EH (cell line): ENCODE data around the gene RNH1.
A peak's percentile ranks its signal among the peaks of the same experiment; 100 is the strongest.

Experiments
- DNase-seq: peaks from one replicate; pipeline ENCODE4 v3.0.0-alpha.2; 2015; ENCODE audit warnings: low read depth

The RNH1 gene

DNA sequence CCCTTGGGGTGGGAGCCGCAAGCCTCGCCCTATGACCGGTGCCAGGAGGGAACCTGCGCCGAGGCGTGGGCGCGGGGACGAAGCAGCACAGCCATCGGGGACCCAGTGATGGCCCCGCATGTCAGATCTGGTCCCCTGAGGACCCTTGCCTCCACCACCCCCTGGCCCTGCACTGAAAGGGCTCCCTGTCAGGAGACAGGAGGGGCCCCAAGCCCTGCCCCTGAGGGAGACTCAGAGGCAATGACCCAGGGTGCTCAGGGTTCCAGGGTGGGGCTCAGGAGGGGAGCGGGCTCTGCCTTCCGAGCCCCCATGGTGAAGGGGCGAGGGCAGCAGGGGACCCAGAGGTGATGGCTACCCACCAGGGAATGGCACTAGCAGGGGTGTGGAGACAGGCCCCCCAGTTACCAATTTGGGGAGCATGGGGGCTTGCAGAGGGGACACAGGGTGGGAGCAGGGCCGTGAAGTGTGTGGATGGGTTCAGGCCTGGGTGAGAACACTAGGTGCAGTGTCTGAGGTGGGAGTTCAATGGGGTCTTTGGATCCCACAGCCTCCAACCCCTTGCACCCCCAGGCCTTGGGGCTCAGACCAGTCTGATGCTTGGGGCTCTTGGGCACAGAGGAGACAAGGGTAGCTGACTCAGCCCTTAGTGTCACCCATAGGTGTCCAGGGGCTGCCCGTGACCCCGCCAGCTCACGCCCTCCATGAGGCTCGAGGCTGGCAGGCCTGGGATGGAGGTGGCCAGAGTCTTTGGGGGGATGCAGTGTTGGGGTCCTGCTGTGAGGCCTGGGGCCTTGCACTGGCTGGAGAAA, 30.8 kb upstream of the RNH1 start:
- DNase-seq = no peak

DNA sequence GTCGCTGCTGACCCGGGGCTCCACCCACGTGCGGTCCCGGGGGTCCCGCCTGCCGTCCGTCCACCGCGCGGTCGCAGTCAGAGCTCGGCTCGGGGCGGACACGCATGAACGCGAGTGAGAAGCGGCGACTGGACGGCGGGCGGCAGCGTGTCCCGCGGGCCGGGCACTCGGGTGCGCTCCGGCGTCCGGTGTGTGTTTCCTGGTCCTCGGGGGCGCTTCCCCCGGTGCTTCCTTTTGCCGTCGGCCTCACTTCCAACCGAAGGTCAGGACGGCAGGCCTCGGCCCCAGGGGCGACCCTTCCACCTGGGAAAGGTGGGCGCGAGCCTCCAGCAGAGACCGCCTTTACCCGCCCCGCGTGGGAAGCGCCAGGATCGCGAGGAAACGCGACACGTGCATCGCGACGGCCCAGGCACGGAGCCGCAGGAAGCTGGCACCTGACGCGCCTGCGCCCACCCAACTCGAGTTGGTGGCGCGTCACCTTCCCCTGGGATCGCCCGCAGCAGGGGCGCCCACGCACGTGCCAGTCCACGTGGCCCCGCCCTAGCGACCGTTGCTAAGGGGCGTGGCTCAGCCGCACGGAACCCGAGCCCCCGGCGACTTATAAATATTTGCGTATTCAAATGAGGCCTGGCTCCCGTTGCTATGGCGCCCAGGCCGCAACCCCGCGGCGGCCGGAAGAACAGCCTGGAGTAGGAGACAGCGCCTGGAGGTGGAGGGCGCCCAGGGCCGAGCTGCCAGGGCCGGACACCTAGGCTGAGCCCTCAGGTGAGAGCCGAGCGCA, 30.0 kb upstream of the RNH1 start, which contains the start of gene LRRC56:
Gene LRRC56, plus strand, starts transcription at position 687 of the 781 bp plus-strand sequence. CDS start 3,158 bp downstream, outside the sequence.
- DNase-seq = peak; percentile 90

DNA sequence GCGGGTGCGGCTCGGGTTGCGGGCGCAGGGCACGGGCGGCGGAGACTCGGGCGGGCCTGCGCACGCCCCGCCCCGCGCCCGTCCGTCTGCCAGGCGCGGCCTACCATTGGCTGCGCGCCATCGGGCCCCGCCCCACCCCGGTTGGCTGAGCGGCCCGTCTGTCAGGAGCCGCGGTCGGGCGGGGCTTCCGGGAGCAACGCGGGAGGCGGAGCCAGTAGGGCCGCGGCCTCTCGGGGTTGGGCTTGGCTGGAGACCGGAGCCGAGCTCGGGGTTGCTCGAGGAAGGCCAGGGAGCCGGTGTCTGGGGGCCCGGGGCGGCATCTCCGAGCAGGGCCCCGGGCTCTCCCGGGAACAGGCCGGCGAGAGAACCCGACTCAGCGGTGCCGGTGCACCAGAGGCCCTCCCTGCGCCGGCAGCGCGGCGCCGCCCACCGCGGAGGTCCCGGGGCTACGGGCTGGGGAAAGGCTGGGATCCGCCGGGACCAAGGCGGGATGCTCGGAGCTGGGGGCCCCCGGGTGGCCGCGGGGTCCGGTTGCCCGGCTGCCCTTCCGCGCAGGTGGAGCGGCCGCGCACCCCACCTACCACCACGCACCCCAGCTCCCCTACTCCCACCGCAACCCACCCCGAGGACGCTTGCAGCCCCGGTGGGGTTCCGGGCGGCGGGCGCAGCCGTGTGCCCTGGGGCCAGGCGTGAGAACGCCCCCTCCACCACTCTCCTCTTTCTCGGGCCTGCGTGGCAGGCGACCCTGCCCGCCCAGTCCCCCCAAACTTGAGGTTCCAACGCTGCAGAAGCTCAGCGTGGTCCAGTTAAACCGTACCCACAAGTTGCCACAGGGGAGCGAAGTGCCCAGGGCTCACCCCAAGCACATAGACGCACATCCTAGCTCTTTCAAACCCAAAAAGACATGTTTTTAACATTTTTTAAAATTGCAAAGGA, 28.7 kb upstream of the RNH1 start, which contains the start of gene HRAS:
Gene HRAS, minus strand, starts transcription at position 58 of the 936 bp plus-strand sequence.
- DNase-seq = peak; percentile 92

DNA sequence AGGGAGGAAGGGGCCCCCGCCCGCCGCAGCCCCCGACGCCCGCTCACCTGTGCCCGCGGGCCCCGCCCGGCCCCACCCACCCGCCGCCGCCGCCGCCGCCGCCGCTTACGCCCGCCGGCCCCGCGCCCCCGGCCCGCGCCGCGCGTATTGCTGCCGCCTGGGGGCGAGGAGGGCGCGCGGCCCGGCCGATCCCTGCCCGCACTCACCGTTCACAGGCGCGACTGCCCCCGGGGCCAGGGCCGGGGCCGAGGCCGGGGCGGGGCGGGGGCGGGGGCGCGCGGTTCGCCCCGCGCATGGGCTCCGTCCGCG, 28.1 kb upstream of the RNH1 start:
- DNase-seq = no peak

DNA sequence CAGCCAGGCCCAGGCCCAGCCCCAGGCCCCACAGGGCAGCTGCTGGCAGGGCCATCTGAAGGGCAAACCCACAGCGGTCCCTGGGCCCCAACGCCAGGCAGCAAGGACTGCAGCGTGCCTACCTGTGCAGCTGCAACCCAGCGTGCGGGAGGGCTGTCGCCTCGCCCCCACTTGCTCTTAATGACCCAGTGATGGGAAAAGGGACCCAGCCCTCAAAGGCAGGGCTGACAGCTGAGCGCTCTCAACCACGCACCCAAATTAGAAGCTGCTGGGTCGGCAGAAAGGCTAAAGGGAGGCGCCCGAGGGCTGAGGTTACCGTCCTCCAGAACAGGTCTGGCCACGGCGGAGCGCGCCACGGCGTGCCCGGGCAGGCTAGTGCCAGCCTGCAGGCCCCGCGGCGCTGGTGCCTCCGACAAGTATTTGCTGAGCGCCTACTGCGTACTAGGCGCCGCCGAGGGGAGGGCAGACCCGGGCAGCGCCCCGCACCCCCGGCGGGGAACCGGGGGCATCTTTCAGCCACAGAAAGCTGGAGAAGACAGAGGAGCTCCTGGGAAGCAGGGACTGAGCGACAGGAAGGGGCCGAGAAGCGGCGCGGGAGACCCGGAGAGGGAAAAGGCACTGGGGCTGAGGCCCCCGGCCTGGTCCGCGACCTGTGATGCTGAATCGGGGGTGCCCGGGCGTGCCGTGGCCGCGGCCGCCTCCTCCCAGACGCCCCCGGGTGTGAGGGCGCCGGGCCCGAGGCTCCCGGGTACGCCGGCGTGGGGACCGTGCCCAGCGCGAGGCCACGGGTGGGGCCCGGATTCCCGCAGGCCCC, 27.6 kb upstream of the RNH1 start:
- peak; percentile 23 for DNase-seq

DNA sequence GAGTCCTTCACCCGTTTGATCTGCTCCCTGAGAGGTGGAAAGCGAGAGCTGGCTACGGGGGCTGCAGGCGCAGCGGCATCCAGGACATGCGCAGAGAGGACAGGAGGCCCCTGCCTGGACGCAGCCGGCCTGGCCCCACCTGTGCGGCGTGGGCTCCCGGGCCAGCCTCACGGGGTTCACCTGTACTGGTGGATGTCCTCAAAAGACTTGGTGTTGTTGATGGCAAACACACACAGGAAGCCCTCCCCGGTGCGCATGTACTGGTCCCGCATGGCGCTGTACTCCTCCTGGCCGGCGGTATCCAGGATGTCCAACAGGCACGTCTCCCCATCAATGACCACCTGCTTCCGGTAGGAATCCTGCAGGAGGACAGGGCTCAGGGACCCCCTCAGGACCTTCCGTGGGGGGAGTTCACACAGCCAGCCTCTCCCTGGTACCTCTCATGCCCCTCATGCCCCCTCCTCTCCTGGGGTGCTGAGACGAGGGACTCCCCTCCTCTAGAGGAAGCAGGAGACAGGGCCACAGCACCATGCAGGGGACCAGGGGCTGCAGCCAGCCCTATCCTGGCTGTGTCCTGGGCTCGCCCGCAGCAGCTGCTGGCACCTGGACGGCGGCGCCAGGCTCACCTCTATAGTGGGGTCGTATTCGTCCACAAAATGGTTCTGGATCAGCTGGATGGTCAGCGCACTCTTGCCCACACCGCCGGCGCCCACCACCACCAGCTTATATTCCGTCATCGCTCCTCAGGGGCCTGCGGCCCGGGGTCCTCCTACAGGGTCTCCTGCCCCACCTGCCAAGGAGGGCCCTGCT, 26.7 kb upstream of the RNH1 start:
- no peak for DNase-seq

DNA sequence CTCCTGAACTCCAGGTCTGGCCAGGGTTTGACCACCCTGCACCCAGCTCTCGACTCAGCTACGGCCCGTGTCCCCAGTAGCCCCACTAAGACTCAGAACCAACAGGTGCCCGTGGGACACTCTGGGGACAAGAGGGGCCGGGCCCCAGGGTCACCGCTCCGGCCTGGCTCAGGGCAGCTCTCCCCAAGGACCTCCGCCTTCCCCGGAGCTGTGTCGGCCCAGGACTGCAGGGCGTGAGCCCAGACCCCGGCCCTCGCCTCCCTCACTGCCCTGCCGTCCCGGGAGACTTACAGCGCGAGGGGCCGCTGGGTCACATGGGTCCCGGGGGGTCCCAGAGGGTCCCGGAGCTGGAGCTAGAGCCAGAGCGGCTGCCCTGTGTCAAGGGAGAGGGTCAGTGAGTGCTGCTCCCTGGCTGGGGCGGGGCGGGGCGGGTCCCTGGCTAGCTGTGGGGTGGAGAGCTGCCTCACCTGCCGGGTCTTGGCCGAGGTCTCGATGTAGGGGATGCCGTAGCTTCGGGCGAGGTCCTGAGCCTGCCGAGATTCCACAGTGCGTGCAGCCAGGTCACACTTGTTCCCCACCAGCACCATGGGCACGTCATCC, 26.0 kb upstream of the RNH1 start:
- DNase-seq = no peak

DNA sequence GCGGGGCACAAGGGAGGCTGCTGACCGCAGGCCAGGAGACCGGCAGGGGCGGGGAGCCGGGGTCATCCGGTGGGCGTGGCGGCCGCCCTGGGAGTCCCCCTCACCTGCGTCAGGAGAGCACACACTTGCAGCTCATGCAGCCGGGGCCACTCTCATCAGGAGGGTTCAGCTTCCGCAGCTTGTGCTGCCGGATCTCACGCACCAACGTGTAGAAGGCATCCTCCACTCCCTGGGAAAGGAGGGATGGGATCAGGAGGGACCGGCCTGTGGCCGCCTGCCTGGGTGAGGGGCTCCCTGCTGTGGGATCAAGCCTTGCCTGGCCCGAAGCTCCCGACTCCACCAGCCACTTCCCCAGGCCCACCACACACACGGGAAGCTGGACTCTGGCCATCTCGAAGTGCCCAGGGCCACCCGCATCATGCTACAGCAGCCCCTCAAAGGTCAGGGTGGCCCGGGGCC, 25.5 kb upstream of the RNH1 start:
- no peak for DNase-seq

DNA sequence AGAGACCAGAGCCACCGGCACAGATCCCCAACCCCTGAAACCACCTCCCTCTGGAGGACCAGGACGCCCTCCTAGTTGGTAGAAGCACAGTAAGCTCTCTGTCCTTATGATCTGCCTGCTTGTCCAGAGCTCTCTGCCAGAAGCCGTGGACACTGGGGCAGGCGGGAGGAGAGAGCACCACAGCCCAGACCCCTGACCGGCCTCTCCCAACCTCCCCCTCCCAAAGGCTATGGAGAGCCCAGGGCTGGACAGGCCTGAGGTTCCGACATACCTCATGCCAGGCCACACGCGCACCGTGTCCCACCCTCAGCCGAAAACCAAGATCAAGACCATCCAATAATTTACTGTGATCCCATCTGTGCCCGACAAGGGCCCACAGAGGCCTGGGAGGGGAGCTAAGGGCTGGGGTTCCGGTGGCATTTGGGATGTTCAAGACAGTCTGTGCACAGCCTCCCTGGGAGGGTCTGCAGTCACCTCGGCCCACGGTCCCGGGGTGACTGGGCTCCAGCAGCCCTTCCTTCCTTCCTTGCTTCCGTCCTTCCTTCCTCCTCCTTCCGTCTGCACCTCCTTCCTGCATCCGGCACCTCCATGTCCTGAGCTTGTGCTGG, 25.0 kb upstream of the RNH1 start:
- no peak for DNase-seq

DNA sequence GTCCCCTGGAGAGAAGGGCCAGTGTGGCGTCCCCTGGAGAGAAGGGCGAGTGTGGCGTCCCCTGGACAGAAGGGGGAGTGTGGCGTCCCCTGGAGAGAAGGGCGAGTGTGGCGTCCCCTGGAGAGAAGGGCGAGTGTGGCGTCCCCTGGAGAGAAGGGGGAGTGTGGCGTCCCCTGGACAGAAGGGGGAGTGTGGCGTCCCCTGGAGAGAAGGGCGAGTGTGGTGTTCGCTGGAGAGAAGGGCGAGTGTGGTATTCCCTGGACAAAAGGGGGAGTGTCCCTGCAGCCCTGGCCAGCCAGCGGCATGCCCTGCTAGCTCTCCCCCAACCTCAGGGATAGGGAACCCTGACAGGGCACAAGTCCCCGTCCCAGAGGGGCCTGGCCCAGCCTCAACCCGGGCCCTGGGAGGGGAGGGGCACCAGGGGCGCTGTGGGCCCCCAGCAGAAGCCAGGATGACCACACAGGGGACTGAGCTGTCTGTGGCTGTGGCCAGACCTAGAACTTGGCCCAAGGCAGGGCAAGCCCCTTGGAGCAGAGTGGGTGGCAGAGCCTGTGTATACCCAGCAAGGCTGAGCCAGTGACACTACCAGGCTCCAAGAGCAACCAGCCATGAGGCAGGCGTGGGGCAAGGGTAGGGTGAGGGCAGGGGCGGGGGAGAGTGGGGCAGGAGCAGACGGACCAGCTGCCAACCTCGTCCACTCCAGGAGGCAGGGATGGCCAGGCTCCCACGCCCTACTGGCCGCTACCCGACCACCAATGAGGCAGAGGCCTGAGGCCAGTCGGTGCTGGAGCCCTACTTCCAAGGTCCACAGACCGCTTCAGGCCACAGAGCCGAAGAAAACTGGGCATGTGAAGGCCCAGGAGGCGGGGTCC, 24.2 kb upstream of the RNH1 start:
- no peak for DNase-seq

DNA sequence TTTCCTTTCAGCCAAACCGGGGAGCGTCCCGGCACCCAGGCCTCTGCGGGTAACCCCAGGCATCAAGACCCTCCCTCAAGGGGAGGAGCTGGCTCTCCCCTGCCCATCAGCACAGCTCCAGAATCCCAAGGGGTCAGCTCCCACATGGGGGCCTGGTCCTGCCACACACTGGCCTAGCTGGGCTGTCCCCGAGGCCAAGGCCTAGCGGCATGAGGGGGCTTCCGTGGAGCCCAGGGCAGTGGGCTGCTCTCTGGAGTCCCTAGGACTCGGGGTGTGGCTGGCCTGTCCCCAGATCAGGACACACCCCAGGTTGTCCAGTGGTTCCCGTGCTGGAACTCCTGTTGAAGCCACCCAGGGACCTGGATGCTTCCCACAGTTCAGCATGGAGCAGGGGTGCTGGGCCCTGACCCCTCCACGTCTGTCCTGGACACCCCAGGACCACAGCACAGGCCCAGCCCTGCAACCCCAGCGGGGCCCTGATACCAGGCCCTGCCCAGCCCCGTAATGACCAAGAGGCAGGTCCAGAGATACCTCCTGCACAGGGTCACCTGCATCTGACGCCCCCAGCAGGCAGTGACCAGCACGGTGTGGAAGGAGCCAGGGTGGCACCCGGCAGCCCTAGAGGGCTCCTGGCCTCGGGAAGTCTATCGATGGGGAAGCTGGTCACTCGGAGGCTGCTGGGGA, 22.8 kb upstream of the RNH1 start:
- no peak for DNase-seq

DNA sequence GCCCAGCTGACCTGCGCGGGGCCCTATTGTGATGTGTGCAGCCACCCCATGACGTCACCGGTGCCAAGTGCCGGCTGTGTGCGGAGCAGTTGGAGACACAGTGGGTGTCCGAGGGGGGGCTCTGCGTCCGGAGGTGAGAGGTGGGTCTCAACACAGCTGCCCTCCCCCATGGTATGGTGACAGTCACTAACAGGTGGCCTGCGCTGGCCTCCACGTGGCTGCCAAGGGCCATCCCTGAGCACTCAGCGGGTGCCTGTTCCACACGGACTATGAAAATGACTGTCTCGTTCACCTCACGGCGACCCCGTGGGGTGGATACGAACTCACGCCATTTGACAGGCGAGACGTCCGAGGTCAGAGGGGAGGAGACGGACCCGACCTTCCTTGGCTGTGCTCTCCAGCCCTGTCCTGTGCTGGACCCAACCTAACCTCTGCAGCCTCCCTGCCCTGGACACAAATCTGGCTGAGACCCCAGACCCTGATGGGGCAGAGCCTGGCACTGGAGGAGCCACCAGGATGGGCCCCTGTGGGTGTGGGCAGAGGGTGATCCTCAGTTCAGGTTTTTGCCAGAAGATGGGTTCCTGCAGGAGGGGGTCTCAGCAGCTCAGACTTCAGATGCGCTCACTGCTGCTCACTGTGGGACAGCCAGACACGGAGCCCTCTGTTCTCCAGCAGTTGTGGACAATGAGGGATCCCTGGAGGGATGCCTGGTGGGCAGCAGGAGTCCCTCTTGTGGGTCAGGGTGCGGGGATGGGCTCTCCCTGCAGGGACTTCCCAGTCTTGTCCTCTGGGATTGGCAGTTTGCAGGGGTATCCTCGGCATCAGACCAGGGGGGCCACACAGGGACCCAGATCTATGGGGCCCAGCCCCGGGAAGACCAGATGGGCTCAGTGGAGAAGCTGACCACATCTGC, 22.0 kb upstream of the RNH1 start:
- DNase-seq = no peak

DNA sequence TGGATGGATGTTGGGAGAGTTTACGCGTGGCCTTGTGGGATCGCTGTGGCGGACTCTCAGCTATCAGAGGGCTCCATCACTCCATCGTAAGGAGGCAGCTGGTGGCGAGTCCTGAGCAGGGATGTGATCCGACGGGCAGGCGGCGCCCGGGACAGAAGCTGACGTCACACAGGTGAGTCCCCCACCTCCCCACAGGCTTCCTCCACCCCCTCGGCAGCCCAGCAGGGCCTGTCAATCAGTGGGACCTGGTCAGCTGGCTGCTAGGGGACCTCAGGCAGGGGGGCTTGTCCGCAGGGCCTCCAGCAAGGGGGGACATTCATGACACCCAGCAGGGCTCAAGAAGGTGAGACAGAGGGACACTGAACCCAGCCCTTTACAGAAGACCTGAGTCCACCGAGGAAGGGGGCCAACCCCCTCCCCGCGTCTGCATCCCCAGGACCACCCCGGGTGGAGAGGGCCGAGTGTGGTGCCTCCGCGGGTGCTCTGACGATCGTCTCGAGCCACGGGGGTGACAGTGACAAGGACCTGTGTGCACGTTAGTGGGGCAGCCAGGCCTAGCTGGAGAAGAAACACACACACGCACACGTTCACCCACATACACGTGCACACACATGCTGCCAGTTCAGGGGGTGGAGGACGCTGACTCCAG, 21.2 kb upstream of the RNH1 start:
- DNase-seq = no peak

DNA sequence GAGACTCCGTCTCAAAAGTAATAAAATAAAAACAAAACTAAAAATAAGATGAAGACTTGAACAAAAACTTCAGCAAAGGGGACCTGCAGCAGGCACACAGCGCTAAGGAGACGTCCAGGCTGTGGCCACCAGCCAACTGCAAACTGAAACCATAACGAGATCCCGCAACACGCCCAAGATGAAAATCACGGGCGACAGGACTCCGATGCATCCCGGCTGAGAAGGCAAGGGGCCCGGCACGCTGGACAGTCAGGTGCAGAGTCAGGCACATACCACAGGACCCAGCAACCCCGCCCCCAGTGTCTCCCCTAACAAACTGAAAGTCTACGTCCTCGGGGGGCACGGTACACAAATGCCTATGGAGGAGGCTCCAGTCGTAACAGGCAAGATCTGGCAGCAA, 19.1 kb upstream of the RNH1 start:
- no peak for DNase-seq

DNA sequence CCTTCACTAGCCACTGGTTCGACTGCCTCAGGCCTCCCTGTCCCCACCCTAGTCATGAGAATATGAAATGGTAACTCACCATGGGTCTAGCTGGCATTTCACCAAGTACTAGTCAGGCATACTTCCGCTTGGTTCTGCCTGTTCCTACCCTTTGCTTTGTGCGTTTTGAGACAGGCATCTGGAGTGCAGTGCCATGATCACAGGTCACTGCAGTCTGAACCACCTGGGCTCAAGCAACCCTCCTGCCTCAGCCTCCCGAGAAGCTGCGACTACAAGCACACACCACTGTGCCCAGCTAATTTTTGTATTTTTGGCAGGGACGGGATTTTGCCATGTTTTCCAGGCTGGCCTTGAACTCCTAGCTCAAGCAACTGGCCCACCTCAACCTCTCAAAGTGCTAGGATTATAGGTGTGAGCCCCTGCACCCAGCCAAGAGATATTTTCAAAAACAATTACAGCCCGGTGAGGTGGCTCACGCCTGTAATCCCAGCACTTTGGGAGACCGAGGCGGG, 14.2 kb upstream of the RNH1 start:
- no peak for DNase-seq
